Measurements from ENCODE around the gene MTF1. TPM values are rescaled to one million over a fixed set of nuclear protein-coding genes. Genes with fewer than 3 reads are reported as not detected.
A peak's percentile ranks its signal among the peaks of the same experiment; 100 is the strongest.
"Not testable (repeated sequence)": the region's sequence is repeated elsewhere in the genome, so short reads cannot be mapped to it uniquely, and the experiment has no call there.

The MTF1 gene
- total RNA-seq, 1 donor from 2014 or later: 14.8 TPM

- no peak within 1 kb of the TSS for H3K27ac Mint-ChIP-seq (ENCODE audit: unreplicated experiment)
- no peak for DNase-seq (ENCODE audit: low spot score)
Measured at GRCh38 chr1:37793773-37794371, 65.5 kb downstream of the MTF1 start, which contains the start of gene MANEAL. Gene MANEAL (plus strand): TSS chr1:37793847. CDS start chr1:37794183, 336 bp downstream.

GRCh38 chr1:37792943-37793686, 66.3 kb downstream of the MTF1 start:
- Mint-ChIP-seq H3K4me3 (ENCODE audit: unreplicated experiment) (peak overlapping the region; percentile 40), H3K4me1 (ENCODE audit: low read depth) (peaks cover 13% of the 10 kb centered on the region), H3K36me3 (ENCODE audit: low read depth) (peaks cover 1% of the 10 kb centered on the region), H3K27me3 (ENCODE audit: low read depth) (peaks cover 21% of the 10 kb centered on the region), H3K9me3 (ENCODE audit: low read depth) (no peaks in the 10 kb centered on the region), H3K27ac (ENCODE audit: unreplicated experiment) (no peak overlapping the region)
- TF ChIP-seq, protein P1, sequence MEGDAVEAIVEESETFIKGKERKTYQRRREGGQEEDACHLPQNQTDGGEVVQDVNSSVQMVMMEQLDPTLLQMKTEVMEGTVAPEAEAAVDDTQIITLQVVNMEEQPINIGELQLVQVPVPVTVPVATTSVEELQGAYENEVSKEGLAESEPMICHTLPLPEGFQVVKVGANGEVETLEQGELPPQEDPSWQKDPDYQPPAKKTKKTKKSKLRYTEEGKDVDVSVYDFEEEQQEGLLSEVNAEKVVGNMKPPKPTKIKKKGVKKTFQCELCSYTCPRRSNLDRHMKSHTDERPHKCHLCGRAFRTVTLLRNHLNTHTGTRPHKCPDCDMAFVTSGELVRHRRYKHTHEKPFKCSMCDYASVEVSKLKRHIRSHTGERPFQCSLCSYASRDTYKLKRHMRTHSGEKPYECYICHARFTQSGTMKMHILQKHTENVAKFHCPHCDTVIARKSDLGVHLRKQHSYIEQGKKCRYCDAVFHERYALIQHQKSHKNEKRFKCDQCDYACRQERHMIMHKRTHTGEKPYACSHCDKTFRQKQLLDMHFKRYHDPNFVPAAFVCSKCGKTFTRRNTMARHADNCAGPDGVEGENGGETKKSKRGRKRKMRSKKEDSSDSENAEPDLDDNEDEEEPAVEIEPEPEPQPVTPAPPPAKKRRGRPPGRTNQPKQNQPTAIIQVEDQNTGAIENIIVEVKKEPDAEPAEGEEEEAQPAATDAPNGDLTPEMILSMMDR (IDR thresholded peaks at IDR 0.05): no peak
- no peak for DNase-seq (ENCODE audit: low spot score)

More at GRCh38 chr1:37793773-37794371, 65.5 kb downstream of the MTF1 start, which contains the start of gene MANEAL:
- H3K9me3 Mint-ChIP-seq (ENCODE audit: low read depth): no peaks in the 10 kb centered on the region
- peaks cover 14% of the 10 kb centered on the region for H3K4me1 Mint-ChIP-seq (ENCODE audit: low read depth)
- TF ChIP-seq, protein P1 (IDR thresholded peaks at IDR 0.05): no peak
- peak within 1 kb of the TSS; percentile 67 for H3K4me3 Mint-ChIP-seq (ENCODE audit: unreplicated experiment)
- H3K36me3 Mint-ChIP-seq (ENCODE audit: low read depth): peaks cover 1% of the 10 kb centered on the region
- peaks cover 15% of the 10 kb centered on the region for H3K27me3 Mint-ChIP-seq (ENCODE audit: low read depth)

GRCh38 chr1:37782491-37782890, 76.9 kb downstream of the MTF1 start:
- Mint-ChIP-seq H3K36me3 (ENCODE audit: low read depth) (no peaks in the 10 kb centered on the region), H3K4me3 (ENCODE audit: unreplicated experiment) (no peak overlapping the region), H3K27ac (ENCODE audit: unreplicated experiment) (no peak overlapping the region), H3K4me1 (ENCODE audit: low read depth) (no peaks in the 10 kb centered on the region), H3K9me3 (ENCODE audit: low read depth) (no peaks in the 10 kb centered on the region), H3K27me3 (ENCODE audit: low read depth) (peaks cover 49% of the 10 kb centered on the region)
- no peak for DNase-seq (ENCODE audit: low spot score)
- TF ChIP-seq, protein P1 (IDR thresholded peaks at IDR 0.05): no peak

- no peaks in the 10 kb centered on the region for H3K4me1 Mint-ChIP-seq (ENCODE audit: low read depth)
- H3K4me3 Mint-ChIP-seq (ENCODE audit: unreplicated experiment): no peak overlapping the region
- no peak for DNase-seq (ENCODE audit: low spot score)
- H3K27ac Mint-ChIP-seq (ENCODE audit: unreplicated experiment): no peak overlapping the region
- TF ChIP-seq, protein P1 (IDR thresholded peaks at IDR 0.05): no peak
- H3K9me3 Mint-ChIP-seq (ENCODE audit: low read depth): peaks cover 5% of the 10 kb centered on the region
- H3K27me3 Mint-ChIP-seq (ENCODE audit: low read depth): peaks cover 39% of the 10 kb centered on the region
- H3K36me3 Mint-ChIP-seq (ENCODE audit: low read depth): no peaks in the 10 kb centered on the region
Measured at GRCh38 chr1:37778654-37779053, 80.7 kb downstream of the MTF1 start.

- Mint-ChIP-seq H3K4me3 (ENCODE audit: unreplicated experiment) (no peak overlapping the region), H3K27ac (ENCODE audit: unreplicated experiment) (no peak overlapping the region), H3K9me3 (ENCODE audit: low read depth) (peaks cover 7% of the 10 kb centered on the region), H3K4me1 (ENCODE audit: low read depth) (no peaks in the 10 kb centered on the region), H3K36me3 (ENCODE audit: low read depth) (no peaks in the 10 kb centered on the region), H3K27me3 (ENCODE audit: low read depth) (peaks cover 37% of the 10 kb centered on the region)
- TF ChIP-seq, protein P1 (IDR thresholded peaks at IDR 0.05): no peak
- no peak for DNase-seq (ENCODE audit: low spot score)
Measured at GRCh38 chr1:37776946-37777516, 82.4 kb downstream of the MTF1 start.

DNA sequence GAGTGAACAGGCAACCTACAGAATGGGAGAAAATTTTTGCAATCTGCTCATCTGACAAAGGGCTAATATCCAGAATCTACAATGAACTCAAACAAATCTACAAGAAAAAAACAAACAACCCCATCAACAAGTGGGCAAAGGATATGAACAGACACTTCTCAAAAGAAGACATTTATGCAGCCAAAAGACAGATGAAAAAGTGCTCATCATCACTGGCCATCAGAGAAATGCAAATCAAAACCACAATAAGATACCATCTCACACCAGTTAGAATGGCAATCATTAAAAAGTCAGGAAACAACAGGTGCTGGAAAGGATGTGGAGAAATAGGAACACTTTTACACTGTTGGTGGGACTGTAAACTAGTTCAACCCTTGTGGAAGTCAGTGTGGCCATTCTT, 88.0 kb downstream of the MTF1 start:
- H3K36me3 Mint-ChIP-seq (ENCODE audit: low read depth); H3K4me3 Mint-ChIP-seq (ENCODE audit: unreplicated experiment); DNase-seq (ENCODE audit: low spot score); H3K4me1 Mint-ChIP-seq (ENCODE audit: low read depth); H3K9me3 Mint-ChIP-seq (ENCODE audit: low read depth); H3K27ac Mint-ChIP-seq (ENCODE audit: unreplicated experiment): not testable (repeated sequence)
- H3K27me3 Mint-ChIP-seq (ENCODE audit: low read depth): peaks cover 38% of the 10 kb centered on the region
